B cell (primary cell): ENCODE measurements around the gene C12orf56. TPM values are rescaled to one million over a fixed set of nuclear protein-coding genes. Genes with fewer than 3 reads are reported as not detected.

Experiments used
- ATAC-seq: fragments of 200-7000 bp; cut with Tn5 transposase; one replicate; pipeline ENCODE4 v1.10.0; 2021; ENCODE audit warnings: low read depth, mild to moderate bottlenecking, moderate number of reproducible peaks, moderate library complexity
- CTCF ChIA-PET: fragments of 350-600 bp; sonication (Branson Sonifier 250); formaldehyde crosslinking; loops from one replicate; lab custom pipeline; 2021; ENCODE audit warnings: antibody characterized with exemption, inconsistent platforms; lab: Charles Lee
- POLR2A ChIA-PET: fragments of 350-600 bp; sonication (Branson Sonifier 250); formaldehyde crosslinking; loops from one replicate; lab custom pipeline; 2021; ENCODE audit warnings: antibody characterized with exemption; lab: Charles Lee
- DNase-seq: peaks from one replicate; pipeline ENCODE4 v3.0.0; 2013
- H2AFZ ChIP-seq: 2 replicates; pipeline ENCODE4 v1.6.1; 2012; ENCODE audit warnings: mild to moderate bottlenecking, low read depth, low read length; ENCODE audit not compliant: insufficient read depth, poor library complexity, severe bottlenecking
- H3K27ac ChIP-seq, 2 donors: 1 replicate in 1 of 2; 2 replicates in 1 of 2; pipeline ENCODE4 v1.5.1; 2012 to 2013; ENCODE audit warnings: low read length in 2 of 2, mild to moderate bottlenecking in 2 of 2, moderate library complexity in 1 of 2
- H3K27me3 ChIP-seq, 4 experiments: fragments of 200-600 bp in 1 of 4; sonication (generic) in 1 of 4; replicated peaks in 1 of 4; 1 replicate in 2 of 4; 2 replicates in 2 of 4; pipeline versions ENCODE4 v1.6.1 to v1.7.0; 2013 to 2016; ENCODE audit warnings: low read length in 3 of 4, mild to moderate bottlenecking in 2 of 4, mixed read lengths in 1 of 4, moderate library complexity in 1 of 4; ENCODE audit not compliant: insufficient read depth in 4 of 4, control insufficient read depth in 3 of 4; ENCODE audit errors: control extremely low read depth in 1 of 4
- H3K36me3 ChIP-seq, 2 experiments: replicated peaks in 1 of 2; 1 replicate in 1 of 2; 2 replicates in 1 of 2; pipeline versions ENCODE4 v1.6.1 to v1.7.1; 2013; ENCODE audit warnings: low read length in 1 of 2; ENCODE audit not compliant: insufficient read depth in 2 of 2, control insufficient read depth in 1 of 2; ENCODE audit errors: control extremely low read depth in 1 of 2, extremely low read depth in 1 of 2
- H3K4me1 ChIP-seq, 2 donors: fragments of 200-600 bp in 1 of 2; sonication (generic) in 1 of 2; 1 replicate in 1 of 2; 2 replicates in 1 of 2; pipeline versions ENCODE4 v1.5.1 to v1.6.1; 2013 to 2017; ENCODE audit warnings: low read length in 2 of 2; ENCODE audit not compliant: control insufficient read depth in 2 of 2, insufficient read depth in 2 of 2
- H3K4me2 ChIP-seq: replicated peaks from 2 replicates; pipeline ENCODE3; 2012; ENCODE audit warnings: mild to moderate bottlenecking, low read depth, low read length; ENCODE audit not compliant: poor library complexity, severe bottlenecking
- H3K4me3 ChIP-seq, 5 experiments: fragments of 200-600 bp in 1 of 5; sonication (generic) in 1 of 5; 1 replicate in 3 of 5; 2 replicates in 2 of 5; pipeline versions ENCODE4 v1.5.1 to v1.7.0; 2011 to 2016; ENCODE audit warnings: low read length in 4 of 5, mild to moderate bottlenecking in 4 of 5, low read depth in 2 of 5, control low read depth in 1 of 5, moderate library complexity in 1 of 5; ENCODE audit not compliant: insufficient read depth in 1 of 5; ENCODE audit errors: control extremely low read depth in 1 of 5, extremely low read depth in 1 of 5
- H3K79me2 ChIP-seq: fragments of 200-600 bp; sonication (generic); one replicate; pipeline ENCODE4 v1.6.0; 2016; ENCODE audit warnings: low read length; ENCODE audit not compliant: control insufficient read depth, insufficient read depth
- H3K9ac ChIP-seq: fragments of 200-600 bp; sonication (generic); 2 replicates; pipeline ENCODE4 v1.6.1; 2017; ENCODE audit warnings: mild to moderate bottlenecking, low read length, moderate library complexity
- H3K9me3 ChIP-seq, 3 donors: one replicate each; pipeline versions ENCODE4 v1.6.1 to v1.7.1; 2013; ENCODE audit warnings: low read length in 2 of 3; ENCODE audit not compliant: control insufficient read depth in 2 of 3, insufficient read depth in 1 of 3; ENCODE audit errors: control extremely low read depth in 1 of 3
- H4K20me1 ChIP-seq: 2 replicates; pipeline ENCODE4 v1.6.0; 2012; ENCODE audit warnings: mild to moderate bottlenecking, low read length; ENCODE audit not compliant: insufficient read depth, control insufficient read depth, poor library complexity, severe bottlenecking
- H3K27ac Mint-ChIP-seq: one replicate; pipeline ENCODE4 v1.8.0; 2021; ENCODE audit warnings: mixed read lengths
- H3K27me3 Mint-ChIP-seq: one replicate; pipeline ENCODE4 v1.8.0; 2021; ENCODE audit warnings: mixed read lengths
- H3K4me1 Mint-ChIP-seq: one replicate; pipeline ENCODE4 v1.8.0; 2021; ENCODE audit warnings: mixed read lengths
- H3K4me3 Mint-ChIP-seq: one replicate; pipeline ENCODE4 v1.8.0; 2021; ENCODE audit warnings: mixed read lengths
- H3K9me3 Mint-ChIP-seq: one replicate; pipeline ENCODE4 v1.8.0; 2022; ENCODE audit warnings: mixed read lengths; ENCODE audit not compliant: insufficient read depth
- EZH2 ChIP-seq: IDR thresholded peaks from 2 replicates; pipeline ENCODE4 v1.6.1; 2012; ENCODE audit warnings: borderline replicate concordance, low read depth, mild to moderate bottlenecking, moderate library complexity, low read length; ENCODE audit not compliant: insufficient read depth, poor library complexity, severe bottlenecking
- WGBS: methylation state at CpG from one replicate; pipeline ENCODE4 v1.1.5; 2013; ENCODE audit warnings: missing lambda C conversion rate; ENCODE audit not compliant: insufficient coverage; 5-methylcytosine and 5-hydroxymethylcytosine counted together
- intact Hi-C: fragments of 100-400 bp; cut with micrococcal nuclease; formaldehyde crosslinking; loops from one replicate; pipeline ENCODE4 v1.10.0; 2022
- polyA plus RNA-seq: library from polyadenylated mRNA; depleted of rRNA; stranded (reverse); fragments of >200 nt; gene quantifications from 2 replicates; pipeline ENCODE4 v1.2.3, GENCODE V29; 2012
- total RNA-seq, 2 donors: library from RNA; stranded (reverse); fragments of 120-200 nt in 1 of 2; gene quantifications; 1 replicate in 1 of 2; 2 replicates in 1 of 2; pipeline versions ENCODE4 v1.2.3 to v1.2.4, GENCODE V29; 2013 to 2022
- TF ChIP-seq, protein P1 (sequence below): fragments of 200-600 bp; IDR thresholded peaks from one replicate; pipeline ENCODE4 v1.8.0; 2022; ENCODE audit warnings: antibody characterized with exemption, mild to moderate bottlenecking

C12orf56 gene
- total and polyA plus RNA-seq, 2 donors (not counting 1 experiment from before 2014, with no cell fraction given) = not detected

DNA sequence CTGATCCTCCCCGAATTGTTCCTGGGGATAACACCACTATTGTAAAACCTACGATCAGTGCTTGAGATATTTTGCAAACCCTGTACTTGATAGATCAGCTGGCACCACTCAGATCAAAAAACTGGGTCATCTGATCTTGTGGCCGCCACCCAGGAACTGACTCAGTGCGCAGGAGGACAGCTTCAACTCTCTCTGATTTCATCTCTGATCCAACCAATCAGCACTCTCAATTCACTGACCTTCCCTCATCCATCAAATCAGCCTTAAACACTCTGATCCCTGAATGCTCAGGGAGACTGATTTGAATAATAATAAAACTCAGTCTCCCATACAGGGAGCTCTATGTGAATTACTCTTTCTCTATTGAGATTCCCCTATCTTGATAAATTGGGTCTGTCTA, 9.5 kb upstream of the C12orf56 start:
- Histone ChIP-seq H4K20me1 (no peaks in the 10 kb centered on the region), H3K9me3 (no peaks in the 10 kb centered on the region), H3K4me1 (peaks cover under 1 to 7% of the 10 kb centered on the region in 2 donors), H2AFZ (no peak overlapping the region), H3K36me3 (no peaks in the 10 kb centered on the region), H3K4me3 (no peak overlapping the region), H3K79me2 (peaks cover 7% of the 10 kb centered on the region), H3K4me2 (no peak overlapping the region), H3K27me3 (no peaks in the 10 kb centered on the region), H3K27ac (no peak overlapping the region), H3K9ac (no peak overlapping the region)
- H3K27ac Mint-ChIP-seq = no peak overlapping the region
- 79% methylated on average over 4 of the region's 4 CpGs for WGBS
- intact Hi-C loops = loop anchor here (5.0 to 10.0 kb wide), 4 partner anchors 212 to 1905 kb away; partner anchors contain the start of genes HELB, RASSF3 and SRGAP1
- H3K27me3 Mint-ChIP-seq = peaks cover 13% of the 10 kb centered on the region
- no peaks in the 10 kb centered on the region for H3K9me3 Mint-ChIP-seq
- ChIA-PET POLR2A (no interaction called here), CTCF (interaction anchor here (1.1 kb wide), 1 partner anchor 9 kb away, joined by 3 read pairs; the partner anchor contains the start of gene C12orf56)
- ATAC-seq (no peak), DNase-seq (no peak)
- TF ChIP-seq, protein P1, sequence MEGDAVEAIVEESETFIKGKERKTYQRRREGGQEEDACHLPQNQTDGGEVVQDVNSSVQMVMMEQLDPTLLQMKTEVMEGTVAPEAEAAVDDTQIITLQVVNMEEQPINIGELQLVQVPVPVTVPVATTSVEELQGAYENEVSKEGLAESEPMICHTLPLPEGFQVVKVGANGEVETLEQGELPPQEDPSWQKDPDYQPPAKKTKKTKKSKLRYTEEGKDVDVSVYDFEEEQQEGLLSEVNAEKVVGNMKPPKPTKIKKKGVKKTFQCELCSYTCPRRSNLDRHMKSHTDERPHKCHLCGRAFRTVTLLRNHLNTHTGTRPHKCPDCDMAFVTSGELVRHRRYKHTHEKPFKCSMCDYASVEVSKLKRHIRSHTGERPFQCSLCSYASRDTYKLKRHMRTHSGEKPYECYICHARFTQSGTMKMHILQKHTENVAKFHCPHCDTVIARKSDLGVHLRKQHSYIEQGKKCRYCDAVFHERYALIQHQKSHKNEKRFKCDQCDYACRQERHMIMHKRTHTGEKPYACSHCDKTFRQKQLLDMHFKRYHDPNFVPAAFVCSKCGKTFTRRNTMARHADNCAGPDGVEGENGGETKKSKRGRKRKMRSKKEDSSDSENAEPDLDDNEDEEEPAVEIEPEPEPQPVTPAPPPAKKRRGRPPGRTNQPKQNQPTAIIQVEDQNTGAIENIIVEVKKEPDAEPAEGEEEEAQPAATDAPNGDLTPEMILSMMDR = no peak
- TF ChIP-seq EZH2 = no peak
- H3K4me3 Mint-ChIP-seq = no peak overlapping the region
- H3K4me1 Mint-ChIP-seq = peaks cover 6% of the 10 kb centered on the region

DNA sequence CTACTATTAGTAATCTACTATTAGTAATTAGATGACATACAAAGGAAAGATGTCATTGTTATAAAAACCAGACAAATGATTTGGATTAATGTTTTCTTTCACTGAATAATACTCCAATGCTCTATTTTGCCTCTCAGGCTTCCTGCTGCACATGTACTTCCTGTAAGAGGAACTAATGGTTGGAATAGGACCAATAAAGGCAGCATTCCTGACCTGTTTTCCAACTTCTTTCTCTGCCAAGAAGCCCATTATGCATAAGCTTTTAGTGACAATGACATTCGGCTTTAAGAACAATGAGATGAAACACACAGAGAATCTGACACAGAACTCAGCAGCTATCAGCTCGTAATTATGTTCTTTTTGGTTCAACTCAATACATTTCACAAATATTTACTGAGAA, 5.2 kb upstream of the C12orf56 start:
- H3K4me1 ChIP-seq = peaks cover under 1 to 1% of the 10 kb centered on the region in 2 donors
- H3K4me3 Mint-ChIP-seq = no peak overlapping the region
- TF ChIP-seq, protein P1 = no peak
- TF ChIP-seq EZH2 = no peak
- H3K27ac Mint-ChIP-seq = no peak overlapping the region
- peaks cover 1% of the 10 kb centered on the region for H3K4me1 Mint-ChIP-seq
- H3K9ac ChIP-seq = no peak overlapping the region
- no peaks in the 10 kb centered on the region for H4K20me1 ChIP-seq
- 100% methylated on average over 1 of the region's 2 CpGs for WGBS
- H2AFZ ChIP-seq = no peak overlapping the region
- DNase-seq = no peak
- H3K36me3 ChIP-seq = no peaks in the 10 kb centered on the region
- H3K4me2 ChIP-seq = no peak overlapping the region
- H3K9me3 Mint-ChIP-seq = no peaks in the 10 kb centered on the region
- intact Hi-C loops = no loop called here
- ChIA-PET CTCF (no interaction called here), POLR2A (no interaction called here)
- no peak overlapping the region for H3K4me3 ChIP-seq
- no peaks in the 10 kb centered on the region for H3K79me2 ChIP-seq
- H3K9me3 ChIP-seq = no peaks in the 10 kb centered on the region
- ATAC-seq = no peak
- H3K27ac ChIP-seq = no peak overlapping the region
- H3K27me3 ChIP-seq = peaks cover 0 to 16% (median 9%) of the 10 kb centered on the region in 4 experiments
- H3K27me3 Mint-ChIP-seq = peaks cover 32% of the 10 kb centered on the region
